Ectodermal cell (in vitro differentiated cells): ENCODE results near the gene IQGAP2.

Source experiments
- H3K27ac ChIP-seq: 2 replicates; pipeline ENCODE4 v1.7.0; 2013; ENCODE audit warnings: mild to moderate bottlenecking, low read depth, low read length; ENCODE audit not compliant: insufficient read depth, poor library complexity, severe bottlenecking
- H3K27me3 ChIP-seq: 2 replicates; pipeline ENCODE4 v1.7.0; 2013; ENCODE audit warnings: mild to moderate bottlenecking, low read length; ENCODE audit not compliant: insufficient read depth, control insufficient read depth, poor library complexity, severe bottlenecking
- H3K36me3 ChIP-seq: one replicate; pipeline ENCODE4 v1.7.0; 2013; ENCODE audit warnings: low read length; ENCODE audit not compliant: control insufficient read depth, insufficient read depth
- H3K4me1 ChIP-seq: one replicate; pipeline ENCODE4 v1.7.0; 2013; ENCODE audit warnings: low read length; ENCODE audit not compliant: control insufficient read depth, insufficient read depth
- H3K4me3 ChIP-seq: 2 replicates; pipeline ENCODE4 v1.7.0; 2013; ENCODE audit warnings: low read depth, low read length, control low read depth; ENCODE audit not compliant: insufficient read depth
- H3K9me3 ChIP-seq: 2 replicates; pipeline ENCODE4 v1.7.0; 2013; ENCODE audit warnings: mild to moderate bottlenecking, low read length, moderate library complexity; ENCODE audit not compliant: control insufficient read depth
- WGBS, 2 experiments: methylation state at CpG; one replicate each; pipeline ENCODE4 v1.1.7; 2013; ENCODE audit warnings: missing lambda C conversion rate in 2 of 2; 5-methylcytosine and 5-hydroxymethylcytosine counted together

Gene IQGAP2

DNA sequence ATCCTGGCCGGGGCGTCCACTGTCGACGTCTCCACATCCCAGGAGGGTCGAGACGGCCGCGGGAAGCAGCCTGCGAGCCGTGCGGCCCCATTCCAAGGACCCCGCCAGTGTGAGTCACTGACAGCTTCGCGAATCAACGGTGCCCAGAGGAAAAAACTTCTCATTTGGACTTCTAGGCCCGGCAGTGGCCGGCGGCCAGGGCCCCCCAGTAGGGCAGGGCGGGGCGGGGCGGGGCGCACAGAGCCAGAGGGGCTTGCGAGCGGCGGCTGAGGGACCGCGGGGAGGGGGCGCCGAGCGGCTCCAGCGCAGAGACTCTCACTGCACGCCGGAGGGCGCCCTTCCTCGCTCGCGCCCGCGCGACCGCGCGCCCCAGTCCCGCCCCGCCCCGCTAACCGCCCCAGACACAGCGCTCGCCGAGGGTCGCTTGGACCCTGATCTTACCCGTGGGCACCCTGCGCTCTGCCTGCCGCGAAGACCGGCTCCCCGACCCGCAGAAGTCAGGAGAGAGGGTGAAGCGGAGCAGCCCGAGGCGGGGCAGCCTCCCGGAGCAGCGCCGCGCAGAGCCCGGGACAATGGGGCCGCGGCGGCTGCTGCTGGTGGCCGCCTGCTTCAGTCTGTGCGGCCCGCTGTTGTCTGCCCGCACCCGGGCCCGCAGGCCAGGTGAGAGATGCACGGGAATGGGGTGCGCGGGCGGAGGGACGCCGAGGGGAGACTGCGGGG is 312.8 kb downstream of the IQGAP2 start, which contains the start of gene F2R:
Gene F2R, plus strand, starts transcription at position 391 of the 720 bp plus-strand sequence. Its CDS starts 182 bp downstream, at position 573.
- Histone ChIP-seq H3K27me3 (peaks cover 25% of the 10 kb centered on the region), H3K4me1 (peaks cover 11% of the 10 kb centered on the region), H3K9me3 (no peaks in the 10 kb centered on the region), H3K36me3 (no peaks in the 10 kb centered on the region), H3K27ac (peak within 1 kb of the TSS; percentile 3), H3K4me3 (peak within 1 kb of the TSS; percentile 94)
- WGBS, 2 experiments: 0% methylated on average over 82 of the region's 82 CpGs

GRCh38 chr5:76716456-76717157 is 313.5 kb downstream of the IQGAP2 start:
- no peaks in the 10 kb centered on the region for H3K9me3 ChIP-seq
- H3K4me3 ChIP-seq: peak overlapping the region; percentile 94
- H3K27ac ChIP-seq: no peak overlapping the region
- H3K4me1 ChIP-seq: peaks cover 11% of the 10 kb centered on the region
- H3K27me3 ChIP-seq: peaks cover 25% of the 10 kb centered on the region
- H3K36me3 ChIP-seq: no peaks in the 10 kb centered on the region
- WGBS, 2 experiments: 1 to 2% methylated on average over 29 of the region's 29 CpGs

DNA sequence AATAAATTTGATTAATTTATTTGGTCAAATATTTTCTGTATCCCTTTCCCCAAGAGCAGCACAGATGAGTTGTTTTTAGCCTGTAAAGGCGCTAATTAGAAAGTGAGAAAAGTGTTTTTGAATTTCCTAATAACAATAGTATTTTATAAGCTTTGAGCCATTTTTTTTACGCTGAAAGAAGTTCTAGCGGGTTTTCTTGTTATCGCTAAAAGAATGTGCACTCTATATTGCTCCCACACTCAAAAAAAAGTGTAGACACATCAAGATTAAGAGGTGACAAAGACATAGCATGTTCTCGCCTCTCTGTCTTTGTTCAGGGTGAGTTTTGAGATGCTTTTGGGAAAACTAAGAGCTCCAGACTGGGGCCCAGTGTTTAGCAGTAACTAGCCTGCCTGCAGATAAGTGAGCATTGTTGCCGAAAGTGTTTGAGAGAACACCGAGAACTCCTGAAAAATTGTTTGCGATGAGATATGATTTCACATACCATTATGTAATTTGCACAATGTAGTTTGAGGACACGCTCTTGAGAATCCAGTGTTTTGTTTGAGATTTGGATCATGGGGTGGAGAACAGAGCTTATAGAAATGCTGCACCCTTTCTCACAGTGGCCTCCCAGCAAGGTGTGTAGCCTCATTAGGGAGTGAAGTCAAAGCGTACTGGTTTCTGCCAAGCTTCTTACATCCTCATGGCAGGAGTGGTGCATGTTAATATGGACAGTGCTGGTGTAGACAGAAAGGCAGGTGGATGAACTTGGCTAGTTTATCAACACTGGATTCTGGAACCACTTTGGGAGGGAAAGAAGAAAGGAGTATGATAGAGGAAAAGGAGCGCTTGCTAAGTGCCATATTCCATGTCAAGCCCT is 314.4 kb downstream of the IQGAP2 start:
- Histone ChIP-seq H3K27ac (no peak overlapping the region), H3K4me1 (peaks cover 11% of the 10 kb centered on the region), H3K4me3 (peak overlapping the region; percentile 94), H3K27me3 (peaks cover 25% of the 10 kb centered on the region), H3K36me3 (no peaks in the 10 kb centered on the region), H3K9me3 (no peaks in the 10 kb centered on the region)
- WGBS, 2 experiments: 81 to 85% methylated on average over 10 of the region's 11 CpGs

- Histone ChIP-seq H3K36me3 (no peaks in the 10 kb centered on the region), H3K27ac (no peak overlapping the region), H3K4me3 (no peak overlapping the region), H3K4me1 (peaks cover 11% of the 10 kb centered on the region), H3K9me3 (no peaks in the 10 kb centered on the region), H3K27me3 (peaks cover 25% of the 10 kb centered on the region)
- 89 to 92% methylated on average over 5 of the region's 5 CpGs for WGBS, 2 experiments
Measured at GRCh38 chr5:76718381-76718832, 315.3 kb downstream of the IQGAP2 start.

DNA sequence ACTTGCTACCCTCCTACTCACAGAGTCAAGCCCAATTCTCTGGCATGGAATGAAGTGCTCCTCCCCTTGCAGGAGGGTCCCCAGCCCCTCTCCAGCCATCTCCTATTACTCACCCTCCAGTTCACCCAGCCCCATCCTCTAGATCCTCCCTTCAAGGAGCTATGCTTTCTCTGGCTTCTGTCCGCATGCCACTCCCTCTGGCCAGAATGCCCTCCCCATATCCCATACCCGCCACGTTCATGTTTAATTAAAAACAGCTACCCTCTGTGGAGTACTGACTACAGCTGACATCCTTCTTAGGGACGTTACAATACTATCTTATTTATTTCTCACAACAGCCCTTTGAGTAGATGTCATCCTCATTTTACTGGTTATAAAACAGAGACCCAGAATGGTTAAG is 315.8 kb downstream of the IQGAP2 start:
- Histone ChIP-seq H3K27me3 (peaks cover 20% of the 10 kb centered on the region), H3K4me3 (no peak overlapping the region), H3K4me1 (peaks cover 11% of the 10 kb centered on the region), H3K9me3 (no peaks in the 10 kb centered on the region), H3K36me3 (no peaks in the 10 kb centered on the region), H3K27ac (no peak overlapping the region)
- 91% methylated on average over 4 of the region's 4 CpGs for WGBS, 2 experiments

- Histone ChIP-seq H3K27ac (no peak overlapping the region), H3K9me3 (no peaks in the 10 kb centered on the region), H3K4me1 (peaks cover 11% of the 10 kb centered on the region), H3K27me3 (no peaks in the 10 kb centered on the region), H3K4me3 (no peak overlapping the region), H3K36me3 (no peaks in the 10 kb centered on the region)
- WGBS, 2 experiments: 90 to 92% methylated on average over 10 of the region's 10 CpGs
Measured at GRCh38 chr5:76720988-76721569, 318.0 kb downstream of the IQGAP2 start.

DNA sequence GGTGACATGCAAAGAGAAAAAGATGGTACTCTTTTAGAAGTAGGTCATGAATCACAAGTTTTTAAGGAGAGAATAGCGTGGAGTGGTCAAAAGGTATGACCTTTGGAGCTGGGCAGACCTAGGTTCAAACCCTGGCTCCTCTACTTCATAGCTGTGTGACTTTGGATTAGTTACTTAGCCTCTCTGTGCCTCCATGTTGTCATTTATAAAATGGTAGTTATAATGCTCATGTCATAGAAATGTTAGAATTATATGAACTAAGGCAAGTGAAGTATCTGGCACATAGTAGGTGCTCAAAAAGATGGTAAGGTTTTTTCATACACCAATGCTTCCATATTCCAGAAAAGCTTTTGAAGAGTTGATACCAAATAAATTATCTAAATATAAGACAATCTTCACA is 320.2 kb downstream of the IQGAP2 start:
- Histone ChIP-seq H3K4me1 (no peaks in the 10 kb centered on the region), H3K36me3 (peaks cover 6% of the 10 kb centered on the region), H3K27me3 (no peaks in the 10 kb centered on the region), H3K27ac (no peak overlapping the region), H3K4me3 (no peak overlapping the region), H3K9me3 (no peaks in the 10 kb centered on the region)
- 91 to 98% methylated on average over 1 of the region's 1 CpG for WGBS, 2 experiments

GRCh38 chr5:76723906-76724305 is 320.8 kb downstream of the IQGAP2 start:
- Histone ChIP-seq H3K4me3 (no peak overlapping the region), H3K4me1 (no peaks in the 10 kb centered on the region), H3K27ac (no peak overlapping the region), H3K9me3 (no peaks in the 10 kb centered on the region), H3K36me3 (peaks cover 6% of the 10 kb centered on the region), H3K27me3 (no peaks in the 10 kb centered on the region)
- 85 to 100% methylated on average over 1 of the region's 1 CpG for WGBS, 2 experiments

DNA sequence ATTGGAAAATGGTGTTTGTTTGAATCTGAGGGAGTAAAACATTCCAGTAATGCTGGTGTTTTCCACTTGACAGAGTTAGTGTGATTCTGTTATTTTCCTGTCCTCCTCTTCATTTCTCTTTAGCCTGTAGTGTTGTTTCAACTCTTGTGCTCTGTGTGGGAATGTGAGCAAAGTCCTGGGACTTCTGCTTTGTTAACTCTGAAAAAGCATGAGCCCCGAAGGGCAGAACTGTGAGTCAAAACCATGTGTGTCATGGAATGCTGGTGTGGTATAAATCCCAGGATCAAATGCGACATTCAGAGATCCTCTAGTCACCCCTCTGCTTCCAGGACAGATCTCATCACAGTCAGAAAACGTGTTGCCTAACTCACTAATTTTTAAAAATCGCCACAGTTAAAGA is 321.8 kb downstream of the IQGAP2 start:
- Histone ChIP-seq H3K9me3 (no peaks in the 10 kb centered on the region), H3K27me3 (no peaks in the 10 kb centered on the region), H3K27ac (no peak overlapping the region), H3K36me3 (peaks cover 7% of the 10 kb centered on the region), H3K4me3 (no peak overlapping the region), H3K4me1 (no peaks in the 10 kb centered on the region)
- WGBS, 2 experiments: 86 to 88% methylated on average over 4 of the region's 4 CpGs
